GM12801 (cell line): Measurements from ENCODE around the gene MAPK10.

ENCODE experiments used
- CTCF ChIP-seq: IDR thresholded peaks from one replicate; pipeline ENCODE4 v1.5.1; 2011; ENCODE audit warnings: control low read depth; ENCODE audit not compliant: insufficient read length; ENCODE audit errors: extremely low read depth

Gene MAPK10

DNA sequence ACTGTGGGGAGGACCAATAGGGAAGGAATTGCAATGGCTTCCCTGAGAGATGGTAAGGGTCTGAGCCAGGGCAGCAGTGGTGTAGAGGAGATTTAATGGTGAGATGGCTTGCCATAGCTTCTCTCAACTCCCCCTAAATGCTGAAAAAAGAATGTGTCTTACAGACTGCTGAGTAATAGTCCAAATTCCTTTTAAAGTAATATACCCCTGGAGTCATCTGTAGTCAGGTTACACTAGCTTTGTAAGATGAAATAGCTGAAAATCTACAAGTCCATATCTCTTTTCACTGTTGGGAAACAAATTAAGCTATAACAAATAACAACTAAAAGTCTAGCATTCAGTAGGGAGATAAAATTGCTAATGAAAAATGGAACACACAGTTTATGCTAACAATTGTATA is 33.5 kb downstream of the MAPK10 start:
- TF ChIP-seq CTCF = no peak

GRCh38 chr4:86319390-86319789 is 40.5 kb downstream of the MAPK10 start:
- TF ChIP-seq CTCF = no peak

GRCh38 chr4:86315579-86315978 is 44.3 kb downstream of the MAPK10 start:
- no peak for TF ChIP-seq CTCF

DNA sequence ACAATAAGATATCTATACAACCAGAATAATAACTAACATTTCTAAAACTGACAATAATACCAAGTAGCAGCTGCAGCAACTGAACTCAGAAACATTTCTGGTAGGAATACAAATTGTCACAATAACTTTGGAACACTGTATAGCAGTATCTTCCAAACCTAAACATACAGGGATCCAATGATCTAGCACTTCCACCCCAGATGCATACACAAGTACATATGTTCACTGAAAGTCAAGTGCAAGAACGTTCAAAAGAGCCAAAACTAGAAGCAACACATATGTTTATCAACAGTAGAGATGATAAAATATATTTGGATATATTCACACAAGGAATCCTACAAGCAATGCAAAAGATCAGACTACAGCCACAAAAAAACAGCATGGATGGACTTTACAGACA is 46.2 kb downstream of the MAPK10 start:
- TF ChIP-seq CTCF = no peak

DNA sequence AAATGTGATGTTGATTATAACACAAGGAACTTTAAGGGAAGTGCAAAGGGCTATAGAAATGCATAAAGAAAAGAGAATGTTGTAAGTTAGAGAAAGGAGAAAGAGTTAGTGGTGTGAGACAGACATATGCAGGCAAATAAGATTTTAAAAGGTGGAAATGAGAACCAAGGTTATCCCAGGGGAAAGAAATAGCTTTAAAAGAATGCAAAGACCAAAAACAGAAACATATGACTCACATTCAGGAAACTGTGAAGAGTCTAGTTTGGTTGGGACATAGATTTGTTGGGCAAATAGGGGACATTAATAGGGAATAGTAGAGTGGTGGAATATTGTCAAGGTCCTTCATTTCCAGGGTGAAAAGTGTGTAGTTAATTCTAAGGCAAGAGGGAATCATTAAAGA is 52.4 kb downstream of the MAPK10 start:
- TF ChIP-seq CTCF = no peak

DNA sequence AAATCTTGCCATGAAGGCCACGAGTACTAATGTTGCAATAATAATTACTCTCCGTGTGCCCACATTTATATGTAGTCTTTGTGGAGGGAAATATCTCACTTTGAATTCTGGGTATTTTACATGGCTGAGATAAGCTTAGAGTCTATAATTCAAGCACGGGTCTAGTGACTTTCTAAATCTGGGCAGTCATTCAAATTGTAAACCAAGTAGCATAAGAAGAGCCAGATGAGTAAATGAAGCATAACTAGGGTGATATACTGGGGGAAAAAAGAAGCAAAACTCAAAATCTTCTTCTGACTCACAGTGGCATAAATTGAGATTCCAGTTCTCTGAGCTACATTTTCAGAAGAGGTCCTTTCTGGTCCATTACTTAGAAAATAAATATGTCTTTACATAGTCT is 53.0 kb downstream of the MAPK10 start:
- no peak for TF ChIP-seq CTCF

GRCh38 chr4:86302830-86303229 is 57.0 kb downstream of the MAPK10 start:
- TF ChIP-seq CTCF = no peak

DNA sequence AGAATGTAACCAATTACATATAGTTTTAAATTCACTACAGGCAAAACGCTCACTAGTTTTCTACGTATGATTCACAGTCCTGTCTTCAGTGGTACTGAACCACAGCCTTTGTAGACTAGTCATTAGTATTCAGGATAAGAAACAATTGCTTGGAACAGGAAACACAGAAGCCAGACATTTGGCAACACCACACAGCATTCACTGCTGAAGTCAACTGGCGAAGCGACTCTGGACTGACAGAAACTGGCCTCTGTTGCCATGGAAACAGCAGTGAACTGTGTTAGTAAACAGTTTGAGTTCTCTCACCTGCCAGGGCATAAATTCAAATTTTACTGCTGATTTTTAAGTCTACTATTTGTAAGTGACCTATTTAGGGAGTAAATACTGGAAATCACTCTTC is 57.6 kb downstream of the MAPK10 start:
- no peak for TF ChIP-seq CTCF
